Activated T-cell treated with anti-CD3 and anti-CD28 coated beads, Interleukin-2, amount 50 U/mL, for 48 hours (primary cell): ENCODE results near the gene GLT6D1.
"Not testable (repeated sequence)": the region's sequence is repeated elsewhere in the genome, so short reads cannot be mapped to it uniquely, and the experiment has no call there.

Experiments
- DNase-seq, 2 experiments: peaks; one replicate each; pipeline ENCODE4 v3.0.0-alpha.2; 2020

GLT6D1 gene

GRCh38 chr9:135664801-135665794, 25.8 kb upstream of the GLT6D1 start:
- no peak for DNase-seq

- DNase-seq: no peak
These were observed 24.9 kb upstream of the GLT6D1 start for GRCh38 chr9:135664266-135664665.

GRCh38 chr9:135663857-135664256, 24.5 kb upstream of the GLT6D1 start:
- no peak for DNase-seq

GRCh38 chr9:135663451-135663770, 24.1 kb upstream of the GLT6D1 start:
- no peak for DNase-seq

GRCh38 chr9:135662758-135663450, 23.6 kb upstream of the GLT6D1 start, which contains the start of gene LCN9:
LCN9 (plus strand) TSS chr9:135663309; CDS start chr9:135663322, 13 bp downstream.
- no peak for DNase-seq

- no peak for DNase-seq
These were observed 22.6 kb upstream of the GLT6D1 start for GRCh38 chr9:135661816-135662560.

GRCh38 chr9:135660407-135660806, 21.1 kb upstream of the GLT6D1 start:
- DNase-seq: no peak

- DNase-seq: no peak
These were observed 19.9 kb upstream of the GLT6D1 start for GRCh38 chr9:135659252-135659651.

- no peak for DNase-seq
These were observed 18.1 kb upstream of the GLT6D1 start for GRCh38 chr9:135657416-135657815.

- DNase-seq: no peak
These were observed 16.0 kb upstream of the GLT6D1 start for GRCh38 chr9:135655317-135655716.

- no peak for DNase-seq
These were observed 11.1 kb upstream of the GLT6D1 start for GRCh38 chr9:135650408-135650807.

- DNase-seq: no peak
These were observed 10.2 kb upstream of the GLT6D1 start for GRCh38 chr9:135649508-135649907.

GRCh38 chr9:135648494-135649410, 9.4 kb upstream of the GLT6D1 start:
- no peak for DNase-seq

GRCh38 chr9:135647884-135648283, 8.5 kb upstream of the GLT6D1 start:
- no peak for DNase-seq

- no peak for DNase-seq
These were observed 5.4 kb upstream of the GLT6D1 start for GRCh38 chr9:135644631-135645218.

GRCh38 chr9:135641745-135642144, 2.4 kb upstream of the GLT6D1 start:
- no peak for DNase-seq

- DNase-seq: no peak
These were observed 1.7 kb upstream of the GLT6D1 start for GRCh38 chr9:135641047-135641446.

- DNase-seq: not testable (repeated sequence)
These were observed 2.3 kb downstream of the GLT6D1 start for GRCh38 chr9:135636930-135637530.

- no peak for DNase-seq
These were observed 6.5 kb downstream of the GLT6D1 start for GRCh38 chr9:135632841-135633240.

- DNase-seq: no peak
These were observed 15.1 kb downstream of the GLT6D1 start for GRCh38 chr9:135624282-135624681.

- DNase-seq: no peak
These were observed 16.8 kb downstream of the GLT6D1 start for GRCh38 chr9:135622415-135623020.
